HepG2 (cell line): ENCODE data around the gene SH3BGRL2. TPM values are rescaled to one million over a fixed set of nuclear protein-coding genes. Genes with fewer than 3 reads are reported as not detected.

ENCODE experiments used
- ATAC-seq: fragments of 200-7000 bp; cut with Tn5 transposase; 3 replicates; pipeline ENCODE4 v1.9.1; 2020; ENCODE audit warnings: mild to moderate bottlenecking, moderate library complexity
- BruUV-seq: library from RNA; stranded (reverse); fragments of 400-500 nt; replicated peaks from 2 replicates; lab custom pipeline; 2021; lab: Mats Ljungman, UMichigan
- CTCF ChIA-PET: fragments of 300-600 bp; formaldehyde crosslinking; extraction: SDS; loops from one replicate; lab custom pipeline; 2021; ENCODE audit warnings: low total read pairs, inconsistent platforms, low intra/inter-chr PET ratio; lab: Yijun Ruan, JAX
- POLR2A ChIA-PET: fragments of 350-600 bp; sonication (Branson Sonifier 250); formaldehyde crosslinking; loops from one replicate; lab custom pipeline; 2020; ENCODE audit warnings: antibody characterized with exemption, inconsistent platforms; lab: Yijun Ruan, JAX
- DNase-seq: peaks from one replicate; pipeline ENCODE4 v3.0.0-alpha.2; 2015; ENCODE audit warnings: low spot score
- FAIRE-seq: peaks from 3 replicates; lab custom pipeline; 2011; peaks lifted over from hg19 to GRCh38; lab: Jason Lieb, UNC
- H2AFZ ChIP-seq: one replicate; pipeline ENCODE4 v1.6.1; 2011; ENCODE audit warnings: low read length, inconsistent platforms
- H3K27ac ChIP-seq: fragments of 300-600 bp; 3 replicates; pipeline ENCODE4 v1.8.0; 2011; ENCODE audit warnings: mixed run types, mild to moderate bottlenecking, mixed read lengths, low read length, inconsistent platforms; ENCODE audit not compliant: insufficient read depth; ENCODE audit errors: extremely low read length
- H3K27me3 ChIP-seq, 2 experiments: fragments of 200-600 bp in 1 of 2; 2 replicates in 1 of 2; 3 replicates in 1 of 2; pipeline versions ENCODE4 v1.6.0 to v1.8.0; 2011; ENCODE audit warnings: low read length in 2 of 2, mild to moderate bottlenecking in 2 of 2, moderate library complexity in 2 of 2, inconsistent platforms in 1 of 2; ENCODE audit not compliant: insufficient read depth in 2 of 2, control insufficient read depth in 1 of 2
- H3K36me3 ChIP-seq, 2 experiments: fragments of 200-600 bp in 1 of 2; replicated peaks in 1 of 2; 2 replicates in 1 of 2; 3 replicates in 1 of 2; pipeline versions ENCODE4 v1.5.1 to v1.8.0; 2011; ENCODE audit warnings: low read length in 2 of 2, inconsistent platforms in 1 of 2; ENCODE audit not compliant: insufficient read depth in 2 of 2, control insufficient read depth in 1 of 2
- H3K4me1 ChIP-seq: 2 replicates; pipeline ENCODE4 v1.5.1; 2012; ENCODE audit warnings: low read length, inconsistent platforms; ENCODE audit not compliant: insufficient read depth
- H3K4me2 ChIP-seq: 2 replicates; pipeline ENCODE4 v1.6.0; 2011; ENCODE audit warnings: low read depth, low read length, inconsistent platforms
- H3K4me3 ChIP-seq, 3 experiments: fragments of 200-600 bp in 1 of 3; sonication (generic), shearing (Covaris generic) in 1 of 3; replicated peaks in 1 of 3; 2 replicates each; pipeline ENCODE4 v1.5.1; 2011 to 2016; ENCODE audit warnings: low read length in 3 of 3, inconsistent platforms in 2 of 3, low read depth in 2 of 3, mild to moderate bottlenecking in 2 of 3, control low read depth in 1 of 3, mixed read lengths in 1 of 3; ENCODE audit not compliant: insufficient read depth in 1 of 3
- H3K79me2 ChIP-seq: one replicate; pipeline ENCODE4 v1.6.1; 2011; ENCODE audit warnings: low read length, inconsistent platforms; ENCODE audit not compliant: insufficient read depth
- H3K9ac ChIP-seq: 2 replicates; pipeline ENCODE4 v1.6.0; 2011; ENCODE audit warnings: mild to moderate bottlenecking, low read depth, low read length, inconsistent platforms; ENCODE audit not compliant: insufficient read depth
- H3K9me3 ChIP-seq: 2 replicates; pipeline ENCODE4 v1.5.1; 2012; ENCODE audit warnings: mild to moderate bottlenecking, low read length
- H4K20me1 ChIP-seq: 2 replicates; pipeline ENCODE4 v1.6.0; 2011; ENCODE audit warnings: inconsistent platforms, mild to moderate bottlenecking, low read length, moderate library complexity; ENCODE audit not compliant: insufficient read depth
- NFE2L1 ChIP-seq: sonication (generic); formaldehyde crosslinking; IDR thresholded peaks from 2 replicates; pipeline ENCODE4 v1.4.0; 2020; ENCODE audit warnings: missing genetic modification reagents, mild to moderate bottlenecking, borderline replicate concordance
- SNAI1 ChIP-seq: sonication (generic); formaldehyde crosslinking; IDR thresholded peaks from 2 replicates; pipeline ENCODE4 v1.5.0; 2020; ENCODE audit warnings: mild to moderate bottlenecking, missing genetic modification reagents, borderline replicate concordance
- SP140L ChIP-seq: sonication (generic); formaldehyde crosslinking; IDR thresholded peaks from 2 replicates; pipeline ENCODE4 v1.4.0; 2020; ENCODE audit warnings: missing genetic modification reagents, borderline replicate concordance
- ZNF276 ChIP-seq: sonication (generic); formaldehyde crosslinking; IDR thresholded peaks from 2 replicates; pipeline ENCODE4 v1.4.0; 2020; ENCODE audit warnings: mild to moderate bottlenecking, low read depth, missing genetic modification reagents
- ZZZ3 ChIP-seq: sonication (generic); formaldehyde crosslinking; IDR thresholded peaks from 2 replicates; pipeline ENCODE4 v1.4.0; 2020; ENCODE audit warnings: missing genetic modification reagents, mild to moderate bottlenecking, borderline replicate concordance
- whole genome bisulfite sequencing: methylation state at CpG from one replicate; pipeline ENCODE4 v1.1.6; 2017; ENCODE audit warnings: low lambda C conversion rate; 5-methylcytosine and 5-hydroxymethylcytosine counted together
- in situ Hi-C: cut with HindIII; loops from 2 replicates; pipeline ENCODE4 v1.10.0; 2017; ENCODE audit warnings: low pct_unique_long_range_greater_than_20kb; ENCODE audit not compliant: extremely low pct_ligation_motif_present
- intact Hi-C: fragments of 100-400 bp; cut with micrococcal nuclease; formaldehyde crosslinking; loops from one replicate; pipeline ENCODE4 v1.10.0; 2022; ENCODE audit not compliant: unreplicated experiment
- polyA plus RNA-seq, 8 experiments: library from polyadenylated mRNA; depleted of rRNA in 3 of 8; stranded (reverse) in 7 of 8; unstranded in 1 of 8; fragments of >200 nt; fragmentation: Illumina TruSeq in 4 of 8; extraction: Trizol in 4 of 8; gene quantifications; 2 replicates each; pipeline versions ENCODE4 v1.2.1 to v1.2.3, GENCODE V29; 2011 to 2016; ENCODE audit warnings: low read depth in 4 of 8, missing spikeins in 1 of 8, mixed read lengths in 1 of 8; ENCODE audit not compliant: insufficient read depth in 1 of 8
- total RNA-seq, 5 experiments: library from RNA; depleted of rRNA; stranded (reverse); fragments of >200 nt; fragmentation: Illumina TruSeq; extraction: Trizol; gene quantifications; 2 replicates each; pipeline ENCODE4 v1.2.3, GENCODE V29; 2016; ENCODE audit warnings: low read depth in 1 of 5

The SH3BGRL2 gene
- total and polyA plus RNA-seq, 2 of the 13 experiments (the other 11 are each of a cell fraction or from before 2014, with no cell fraction given) = 10.9 to 28.8 TPM

- POLR2A ChIA-PET = no interaction called here
- H3K4me3 ChIP-seq = no peak overlapping the region
- in situ Hi-C loops = no loop called here
- H3K9me3 ChIP-seq = no peaks in the 10 kb centered on the region
- H3K27me3 ChIP-seq = no peaks in the 10 kb centered on the region; a peak in 1 of 5 replicates
- no peaks in the 10 kb centered on the region; a peak in 1 of 5 replicates for H3K36me3 ChIP-seq
- DNase-seq (no peak), ATAC-seq (no peak), FAIRE-seq (no peak)
- no peak overlapping the region for H2AFZ ChIP-seq
- peaks cover 53% of the 10 kb centered on the region for H3K79me2 ChIP-seq
- H4K20me1 ChIP-seq = no peaks in the 10 kb centered on the region
- no peak overlapping the region for H3K4me2 ChIP-seq
- no TSS peak for BruUV-seq
- intact Hi-C loops = no loop called here
- H3K4me1 ChIP-seq = peaks cover 51% of the 10 kb centered on the region
- H3K27ac ChIP-seq = no peak overlapping the region
- WGBS = 97% methylated on average over 2 of the region's 2 CpGs
- TF ChIP-seq ZNF276 (CRISPR knock-in tag) = no peak
- no peak for TF ChIP-seq ZZZ3 (CRISPR knock-in tag)
- TF ChIP-seq NFE2L1 = no peak
- H3K9ac ChIP-seq = no peak overlapping the region
- CTCF ChIA-PET = no interaction called here
These were observed 3.5 kb downstream of the SH3BGRL2 start for GRCh38 chr6:79634491-79635231.

- Histone ChIP-seq H3K4me2 (no peak overlapping the region), H3K27ac (no peak overlapping the region), H3K4me3 (no peak overlapping the region), H4K20me1 (no peaks in the 10 kb centered on the region), H3K9ac (no peak overlapping the region), H2AFZ (no peak overlapping the region), H3K9me3 (no peaks in the 10 kb centered on the region), H3K4me1 (peaks cover 51% of the 10 kb centered on the region), H3K79me2 (peaks cover 58% of the 10 kb centered on the region), H3K36me3 (no peaks in the 10 kb centered on the region; a peak in 1 of 5 replicates), H3K27me3 (no peaks in the 10 kb centered on the region; a peak in 1 of 5 replicates)
- 98% methylated on average over 2 of the region's 2 CpGs for WGBS
- no peak for TF ChIP-seq SNAI1 (CRISPR knock-in tag)
- no peak for TF ChIP-seq SP140L (CRISPR knock-in tag)
- in situ Hi-C loops (no loop called here), intact Hi-C loops (no loop called here)
- ChIA-PET CTCF (no interaction called here), POLR2A (no interaction called here)
- DNase-seq (no peak), FAIRE-seq (no peak), ATAC-seq (no peak)
- no TSS peak for BruUV-seq
These were observed 4.1 kb downstream of the SH3BGRL2 start for GRCh38 chr6:79635232-79635543.
